HepG2 (cell line): ENCODE data around the gene TSEN54. TPM values are rescaled to one million over a fixed set of nuclear protein-coding genes. Genes with fewer than 3 reads are reported as not detected.

Experiments
- CBFB ChIP-seq: sonication (generic); formaldehyde crosslinking; IDR thresholded peaks from 2 replicates; pipeline ENCODE4 v1.4.0; 2020; ENCODE audit warnings: missing genetic modification reagents
- NCOA5 ChIP-seq: sonication (generic); formaldehyde crosslinking; IDR thresholded peaks from 2 replicates; pipeline ENCODE4 v1.4.0; 2020; ENCODE audit warnings: missing genetic modification reagents
- SYNCRIP ChIP-seq: fragments of 200-400 bp; formaldehyde crosslinking; IDR thresholded peaks from 2 replicates; pipeline ENCODE4 v1.6.1; 2018; ENCODE audit warnings: mild to moderate bottlenecking, low read depth, low read length; ENCODE audit not compliant: insufficient read depth
- TARDBP ChIP-seq: sonication (generic); formaldehyde crosslinking; IDR thresholded peaks from 2 replicates; pipeline ENCODE4 v1.8.0; 2022; ENCODE audit warnings: mild to moderate bottlenecking, missing genetic modification reagents
- XRCC5 ChIP-seq: fragments of 200-400 bp; formaldehyde crosslinking; optimal IDR thresholded peaks from 2 replicates; pipeline ENCODE3; 2017; ENCODE audit warnings: mild to moderate bottlenecking, low read length
- ZNF337 ChIP-seq: sonication (generic); formaldehyde crosslinking; IDR thresholded peaks from 2 replicates; pipeline ENCODE4 v1.5.1; 2020; ENCODE audit warnings: missing genetic modification reagents, low read depth, mild to moderate bottlenecking, borderline replicate concordance
- ZNF547 ChIP-seq: sonication (generic); formaldehyde crosslinking; IDR thresholded peaks from 2 replicates; pipeline ENCODE4 v1.5.1; 2020; ENCODE audit warnings: mild to moderate bottlenecking, missing genetic modification reagents
- ZNF564 ChIP-seq: sonication (generic); formaldehyde crosslinking; IDR thresholded peaks from 2 replicates; pipeline ENCODE4 v1.8.1; 2023; ENCODE audit warnings: mild to moderate bottlenecking, missing genetic modification reagents
- ZNF788 ChIP-seq: sonication (generic); formaldehyde crosslinking; IDR thresholded peaks from 2 replicates; pipeline ENCODE4 v1.5.0; 2020; ENCODE audit warnings: mild to moderate bottlenecking, missing genetic modification reagents, borderline replicate concordance
- ZNF792 ChIP-seq: IDR thresholded peaks from 2 replicates; pipeline ENCODE4 v1.6.1; 2016
- polyA plus RNA-seq, 8 experiments: library from polyadenylated mRNA; depleted of rRNA in 3 of 8; stranded (reverse) in 7 of 8; unstranded in 1 of 8; fragments of >200 nt; fragmentation: Illumina TruSeq in 4 of 8; extraction: Trizol in 4 of 8; gene quantifications; 2 replicates each; pipeline versions ENCODE4 v1.2.1 to v1.2.3, GENCODE V29; 2011 to 2016; ENCODE audit warnings: low read depth in 4 of 8, missing spikeins in 1 of 8, mixed read lengths in 1 of 8; ENCODE audit not compliant: insufficient read depth in 1 of 8
- total RNA-seq, 5 experiments: library from RNA; depleted of rRNA; stranded (reverse); fragments of >200 nt; fragmentation: Illumina TruSeq; extraction: Trizol; gene quantifications; 2 replicates each; pipeline ENCODE4 v1.2.3, GENCODE V29; 2016; ENCODE audit warnings: low read depth in 1 of 5
- TF ChIP-seq, protein P1 (sequence below): sonication (generic); formaldehyde crosslinking; IDR thresholded peaks from 2 replicates; pipeline ENCODE4 v1.4.0; 2020; ENCODE audit warnings: mild to moderate bottlenecking, missing genetic modification reagents, borderline replicate concordance
- TF ChIP-seq, protein P2 (sequence below): sonication (generic); formaldehyde crosslinking; IDR thresholded peaks from 2 replicates; pipeline ENCODE4 v1.4.0; 2020; ENCODE audit warnings: missing genetic modification reagents
- TF ChIP-seq, protein P3 (sequence below): sonication (generic); formaldehyde crosslinking; IDR thresholded peaks from 2 replicates; pipeline ENCODE4 v1.4.0; 2020; ENCODE audit warnings: missing genetic modification reagents, mild to moderate bottlenecking, borderline replicate concordance
- TF ChIP-seq, protein P4 (sequence below): sonication (generic); formaldehyde crosslinking; IDR thresholded peaks from 2 replicates; pipeline ENCODE4 v1.4.0; 2020; ENCODE audit warnings: mild to moderate bottlenecking, low read depth, missing genetic modification reagents
- TF ChIP-seq, protein P5 (sequence below): sonication (generic); formaldehyde crosslinking; conservative IDR thresholded peaks from 2 replicates; pipeline ENCODE4 v1.4.0; 2020; ENCODE audit warnings: missing genetic modification reagents

Gene TSEN54
- total and polyA plus RNA-seq, 2 of the 13 experiments (the other 11 are each of a cell fraction or from before 2014, with no cell fraction given) = 62.9 to 63.3 TPM

DNA sequence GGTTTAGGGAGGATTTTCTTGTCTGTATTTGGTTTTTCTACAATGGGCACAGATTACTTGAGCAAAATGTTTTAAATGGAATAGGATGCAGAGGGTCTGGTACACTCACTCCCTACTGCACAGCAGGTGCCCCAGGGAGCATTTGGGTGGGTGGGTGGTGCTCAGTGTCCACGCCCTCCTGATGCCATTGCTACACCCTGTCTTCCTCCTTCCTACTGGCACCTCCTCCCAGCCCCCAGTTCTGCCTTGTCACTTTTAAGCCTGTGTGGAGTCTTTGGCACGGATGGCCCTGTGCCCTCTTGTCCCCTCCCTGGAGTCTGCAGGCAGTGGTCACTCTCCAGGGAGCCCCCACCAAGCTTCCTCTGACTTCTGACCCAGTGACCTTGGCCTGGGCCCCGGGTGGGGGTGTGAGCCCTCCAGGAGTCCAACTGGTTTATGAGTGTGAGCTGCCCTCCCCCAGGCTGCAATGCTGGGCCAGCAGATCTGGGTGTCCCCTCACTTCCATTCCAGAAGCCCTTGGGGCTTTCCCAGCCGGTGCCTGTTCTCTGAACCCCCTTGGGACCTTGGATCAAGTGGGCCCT is 24.7 kb downstream of the TSEN54 start (continued):
- TF ChIP-seq, protein P1, sequence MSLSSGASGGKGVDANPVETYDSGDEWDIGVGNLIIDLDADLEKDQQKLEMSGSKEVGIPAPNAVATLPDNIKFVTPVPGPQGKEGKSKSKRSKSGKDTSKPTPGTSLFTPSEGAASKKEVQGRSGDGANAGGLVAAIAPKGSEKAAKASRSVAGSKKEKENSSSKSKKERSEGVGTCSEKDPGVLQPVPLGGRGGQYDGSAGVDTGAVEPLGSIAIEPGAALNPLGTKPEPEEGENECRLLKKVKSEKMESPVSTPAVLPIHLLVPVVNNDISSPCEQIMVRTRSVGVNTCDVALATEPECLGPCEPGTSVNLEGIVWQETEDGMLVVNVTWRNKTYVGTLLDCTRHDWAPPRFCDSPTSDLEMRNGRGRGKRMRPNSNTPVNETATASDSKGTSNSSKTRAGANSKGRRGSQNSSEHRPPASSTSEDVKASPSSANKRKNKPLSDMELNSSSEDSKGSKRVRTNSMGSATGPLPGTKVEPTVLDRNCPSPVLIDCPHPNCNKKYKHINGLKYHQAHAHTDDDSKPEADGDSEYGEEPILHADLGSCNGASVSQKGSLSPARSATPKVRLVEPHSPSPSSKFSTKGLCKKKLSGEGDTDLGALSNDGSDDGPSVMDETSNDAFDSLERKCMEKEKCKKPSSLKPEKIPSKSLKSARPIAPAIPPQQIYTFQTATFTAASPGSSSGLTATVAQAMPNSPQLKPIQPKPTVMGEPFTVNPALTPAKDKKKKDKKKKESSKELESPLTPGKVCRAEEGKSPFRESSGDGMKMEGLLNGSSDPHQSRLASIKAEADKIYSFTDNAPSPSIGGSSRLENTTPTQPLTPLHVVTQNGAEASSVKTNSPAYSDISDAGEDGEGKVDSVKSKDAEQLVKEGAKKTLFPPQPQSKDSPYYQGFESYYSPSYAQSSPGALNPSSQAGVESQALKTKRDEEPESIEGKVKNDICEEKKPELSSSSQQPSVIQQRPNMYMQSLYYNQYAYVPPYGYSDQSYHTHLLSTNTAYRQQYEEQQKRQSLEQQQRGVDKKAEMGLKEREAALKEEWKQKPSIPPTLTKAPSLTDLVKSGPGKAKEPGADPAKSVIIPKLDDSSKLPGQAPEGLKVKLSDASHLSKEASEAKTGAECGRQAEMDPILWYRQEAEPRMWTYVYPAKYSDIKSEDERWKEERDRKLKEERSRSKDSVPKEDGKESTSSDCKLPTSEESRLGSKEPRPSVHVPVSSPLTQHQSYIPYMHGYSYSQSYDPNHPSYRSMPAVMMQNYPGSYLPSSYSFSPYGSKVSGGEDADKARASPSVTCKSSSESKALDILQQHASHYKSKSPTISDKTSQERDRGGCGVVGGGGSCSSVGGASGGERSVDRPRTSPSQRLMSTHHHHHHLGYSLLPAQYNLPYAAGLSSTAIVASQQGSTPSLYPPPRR (CRISPR knock-in tag) = 0 out of 2 replicates have a peak, but pooled peaks have one; percentile 19
- TF ChIP-seq, protein P2, sequence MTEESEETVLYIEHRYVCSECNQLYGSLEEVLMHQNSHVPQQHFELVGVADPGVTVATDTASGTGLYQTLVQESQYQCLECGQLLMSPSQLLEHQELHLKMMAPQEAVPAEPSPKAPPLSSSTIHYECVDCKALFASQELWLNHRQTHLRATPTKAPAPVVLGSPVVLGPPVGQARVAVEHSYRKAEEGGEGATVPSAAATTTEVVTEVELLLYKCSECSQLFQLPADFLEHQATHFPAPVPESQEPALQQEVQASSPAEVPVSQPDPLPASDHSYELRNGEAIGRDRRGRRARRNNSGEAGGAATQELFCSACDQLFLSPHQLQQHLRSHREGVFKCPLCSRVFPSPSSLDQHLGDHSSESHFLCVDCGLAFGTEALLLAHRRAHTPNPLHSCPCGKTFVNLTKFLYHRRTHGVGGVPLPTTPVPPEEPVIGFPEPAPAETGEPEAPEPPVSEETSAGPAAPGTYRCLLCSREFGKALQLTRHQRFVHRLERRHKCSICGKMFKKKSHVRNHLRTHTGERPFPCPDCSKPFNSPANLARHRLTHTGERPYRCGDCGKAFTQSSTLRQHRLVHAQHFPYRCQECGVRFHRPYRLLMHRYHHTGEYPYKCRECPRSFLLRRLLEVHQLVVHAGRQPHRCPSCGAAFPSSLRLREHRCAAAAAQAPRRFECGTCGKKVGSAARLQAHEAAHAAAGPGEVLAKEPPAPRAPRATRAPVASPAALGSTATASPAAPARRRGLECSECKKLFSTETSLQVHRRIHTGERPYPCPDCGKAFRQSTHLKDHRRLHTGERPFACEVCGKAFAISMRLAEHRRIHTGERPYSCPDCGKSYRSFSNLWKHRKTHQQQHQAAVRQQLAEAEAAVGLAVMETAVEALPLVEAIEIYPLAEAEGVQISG (CRISPR knock-in tag) = no peak
- TF ChIP-seq ZNF788 (CRISPR knock-in tag) (no peak), NCOA5 (no peak), ZNF564 (CRISPR knock-in tag) (no peak), XRCC5 (no peak), CBFB (no peak), TARDBP (CRISPR knock-in tag) (peak; percentile 46; the same call in 1 of the 2 replicates), ZNF337 (CRISPR knock-in tag) (no peak), SYNCRIP (no peak), ZNF792 (CRISPR knock-in tag) (no peak), ZNF547 (CRISPR knock-in tag) (no peak)
- TF ChIP-seq, protein P3, sequence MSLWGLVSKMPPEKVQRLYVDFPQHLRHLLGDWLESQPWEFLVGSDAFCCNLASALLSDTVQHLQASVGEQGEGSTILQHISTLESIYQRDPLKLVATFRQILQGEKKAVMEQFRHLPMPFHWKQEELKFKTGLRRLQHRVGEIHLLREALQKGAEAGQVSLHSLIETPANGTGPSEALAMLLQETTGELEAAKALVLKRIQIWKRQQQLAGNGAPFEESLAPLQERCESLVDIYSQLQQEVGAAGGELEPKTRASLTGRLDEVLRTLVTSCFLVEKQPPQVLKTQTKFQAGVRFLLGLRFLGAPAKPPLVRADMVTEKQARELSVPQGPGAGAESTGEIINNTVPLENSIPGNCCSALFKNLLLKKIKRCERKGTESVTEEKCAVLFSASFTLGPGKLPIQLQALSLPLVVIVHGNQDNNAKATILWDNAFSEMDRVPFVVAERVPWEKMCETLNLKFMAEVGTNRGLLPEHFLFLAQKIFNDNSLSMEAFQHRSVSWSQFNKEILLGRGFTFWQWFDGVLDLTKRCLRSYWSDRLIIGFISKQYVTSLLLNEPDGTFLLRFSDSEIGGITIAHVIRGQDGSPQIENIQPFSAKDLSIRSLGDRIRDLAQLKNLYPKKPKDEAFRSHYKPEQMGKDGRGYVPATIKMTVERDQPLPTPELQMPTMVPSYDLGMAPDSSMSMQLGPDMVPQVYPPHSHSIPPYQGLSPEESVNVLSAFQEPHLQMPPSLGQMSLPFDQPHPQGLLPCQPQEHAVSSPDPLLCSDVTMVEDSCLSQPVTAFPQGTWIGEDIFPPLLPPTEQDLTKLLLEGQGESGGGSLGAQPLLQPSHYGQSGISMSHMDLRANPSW (CRISPR knock-in tag) = no peak
- TF ChIP-seq, protein P4, sequence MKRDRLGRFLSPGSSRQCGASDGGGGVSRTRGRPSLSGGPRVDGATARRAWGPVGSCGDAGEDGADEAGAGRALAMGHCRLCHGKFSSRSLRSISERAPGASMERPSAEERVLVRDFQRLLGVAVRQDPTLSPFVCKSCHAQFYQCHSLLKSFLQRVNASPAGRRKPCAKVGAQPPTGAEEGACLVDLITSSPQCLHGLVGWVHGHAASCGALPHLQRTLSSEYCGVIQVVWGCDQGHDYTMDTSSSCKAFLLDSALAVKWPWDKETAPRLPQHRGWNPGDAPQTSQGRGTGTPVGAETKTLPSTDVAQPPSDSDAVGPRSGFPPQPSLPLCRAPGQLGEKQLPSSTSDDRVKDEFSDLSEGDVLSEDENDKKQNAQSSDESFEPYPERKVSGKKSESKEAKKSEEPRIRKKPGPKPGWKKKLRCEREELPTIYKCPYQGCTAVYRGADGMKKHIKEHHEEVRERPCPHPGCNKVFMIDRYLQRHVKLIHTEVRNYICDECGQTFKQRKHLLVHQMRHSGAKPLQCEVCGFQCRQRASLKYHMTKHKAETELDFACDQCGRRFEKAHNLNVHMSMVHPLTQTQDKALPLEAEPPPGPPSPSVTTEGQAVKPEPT (CRISPR knock-in tag) = no peak
- TF ChIP-seq, protein P5, sequence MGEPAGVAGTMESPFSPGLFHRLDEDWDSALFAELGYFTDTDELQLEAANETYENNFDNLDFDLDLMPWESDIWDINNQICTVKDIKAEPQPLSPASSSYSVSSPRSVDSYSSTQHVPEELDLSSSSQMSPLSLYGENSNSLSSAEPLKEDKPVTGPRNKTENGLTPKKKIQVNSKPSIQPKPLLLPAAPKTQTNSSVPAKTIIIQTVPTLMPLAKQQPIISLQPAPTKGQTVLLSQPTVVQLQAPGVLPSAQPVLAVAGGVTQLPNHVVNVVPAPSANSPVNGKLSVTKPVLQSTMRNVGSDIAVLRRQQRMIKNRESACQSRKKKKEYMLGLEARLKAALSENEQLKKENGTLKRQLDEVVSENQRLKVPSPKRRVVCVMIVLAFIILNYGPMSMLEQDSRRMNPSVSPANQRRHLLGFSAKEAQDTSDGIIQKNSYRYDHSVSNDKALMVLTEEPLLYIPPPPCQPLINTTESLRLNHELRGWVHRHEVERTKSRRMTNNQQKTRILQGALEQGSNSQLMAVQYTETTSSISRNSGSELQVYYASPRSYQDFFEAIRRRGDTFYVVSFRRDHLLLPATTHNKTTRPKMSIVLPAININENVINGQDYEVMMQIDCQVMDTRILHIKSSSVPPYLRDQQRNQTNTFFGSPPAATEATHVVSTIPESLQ (CRISPR knock-in tag) = no peak
